ENCODE data around the gene TTC4. TPM values are rescaled to one million over a fixed set of nuclear protein-coding genes. Genes with fewer than 3 reads are reported as not detected.
"Not testable (repeated sequence)": the region's sequence is repeated elsewhere in the genome, so short reads cannot be mapped to it uniquely, and the experiment has no call there.

Gene TTC4
- total RNA-seq, 1 donor from 2014 or later = 23.9 TPM

- intact Hi-C loops (cut with micrococcal nuclease) = no loop called here
These were observed 29.6 kb downstream of the TTC4 start for GRCh38 chr1:54745274-54745673.

DNA sequence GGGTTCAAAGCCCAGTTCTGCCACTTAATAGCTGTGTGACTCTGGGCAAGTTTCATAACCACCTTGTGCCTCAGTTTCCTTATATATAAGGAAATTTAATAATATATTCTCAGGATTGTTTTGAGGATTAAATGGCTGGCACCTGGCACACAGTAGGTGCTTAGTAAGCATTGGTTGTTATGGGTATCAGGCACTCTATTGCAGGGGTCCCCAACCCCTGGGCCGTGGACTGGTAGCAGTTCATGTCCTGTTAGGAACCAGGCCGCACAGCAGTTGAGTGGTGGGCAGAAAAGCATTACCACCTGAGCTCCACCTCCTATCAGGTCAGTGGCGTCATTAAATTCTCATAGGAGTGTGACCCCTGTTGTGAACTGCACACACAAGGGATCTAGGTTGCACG is 30.2 kb downstream of the TTC4 start:
- intact Hi-C loops (cut with micrococcal nuclease) = no loop called here

DNA sequence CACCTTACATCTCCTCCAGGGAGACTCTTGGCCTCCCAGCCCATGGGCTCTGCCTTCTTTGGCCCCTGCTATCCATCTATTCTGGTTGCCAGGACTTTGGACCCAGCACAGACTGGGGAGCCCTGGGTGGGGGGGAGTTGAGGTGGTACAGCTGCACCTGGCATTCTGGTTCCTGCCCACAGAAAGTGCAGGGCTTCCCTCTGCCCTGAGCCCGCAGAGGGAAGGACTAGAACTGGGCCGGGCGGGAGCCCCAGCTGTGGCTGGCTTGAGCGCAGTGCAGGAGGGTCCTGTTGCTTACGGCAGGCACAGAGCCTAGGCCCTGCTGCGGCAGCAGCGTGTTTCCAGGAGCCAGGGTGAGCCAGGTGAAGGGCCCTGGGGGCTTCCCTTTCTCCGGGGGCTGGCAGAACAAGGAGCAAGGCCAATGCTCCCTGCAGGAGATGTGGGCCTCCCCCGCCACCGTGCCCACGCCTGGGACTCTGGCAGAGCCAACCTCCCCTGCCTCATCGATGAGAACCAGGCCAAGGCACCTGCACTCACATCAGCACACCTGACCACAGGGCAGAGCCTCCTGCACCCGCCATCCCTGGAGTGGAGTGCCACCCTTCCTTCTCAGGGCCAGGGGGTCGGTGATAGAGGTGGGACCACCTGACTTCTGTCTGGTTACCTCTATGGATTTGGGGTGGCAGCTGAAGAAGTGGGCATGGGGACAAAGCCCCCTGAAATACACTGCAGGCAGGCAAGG is 32.6 kb downstream of the TTC4 start:
- intact Hi-C loops (cut with micrococcal nuclease) = no loop called here

GRCh38 chr1:54750596-54750995 is 34.9 kb downstream of the TTC4 start:
- intact Hi-C loops (cut with micrococcal nuclease) = no loop called here

DNA sequence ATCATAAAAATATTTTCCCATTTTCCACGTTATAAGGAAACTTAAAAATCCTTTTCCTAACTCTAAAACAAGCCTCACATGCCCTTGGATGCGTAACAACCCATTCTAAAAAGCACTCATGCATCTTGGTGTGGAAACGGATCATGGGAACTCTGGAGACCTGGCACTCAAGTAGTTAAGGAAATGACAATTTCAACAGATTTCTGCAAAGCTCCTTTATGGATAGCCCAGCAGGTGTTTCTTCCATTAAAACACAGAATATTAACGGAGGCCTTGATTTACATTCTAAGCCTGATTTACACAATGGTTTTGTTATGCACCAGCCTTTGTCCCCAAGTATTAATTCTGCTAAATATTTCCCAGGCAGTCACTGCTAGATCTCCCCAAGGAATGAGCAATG is 35.8 kb downstream of the TTC4 start:
- intact Hi-C loops (cut with micrococcal nuclease) = no loop called here

- intact Hi-C loops (cut with micrococcal nuclease) = no loop called here
These were observed 38.4 kb downstream of the TTC4 start for GRCh38 chr1:54754045-54754444.

GRCh38 chr1:54754486-54755285 is 39.0 kb downstream of the TTC4 start:
- intact Hi-C loops (cut with micrococcal nuclease) = no loop called here

DNA sequence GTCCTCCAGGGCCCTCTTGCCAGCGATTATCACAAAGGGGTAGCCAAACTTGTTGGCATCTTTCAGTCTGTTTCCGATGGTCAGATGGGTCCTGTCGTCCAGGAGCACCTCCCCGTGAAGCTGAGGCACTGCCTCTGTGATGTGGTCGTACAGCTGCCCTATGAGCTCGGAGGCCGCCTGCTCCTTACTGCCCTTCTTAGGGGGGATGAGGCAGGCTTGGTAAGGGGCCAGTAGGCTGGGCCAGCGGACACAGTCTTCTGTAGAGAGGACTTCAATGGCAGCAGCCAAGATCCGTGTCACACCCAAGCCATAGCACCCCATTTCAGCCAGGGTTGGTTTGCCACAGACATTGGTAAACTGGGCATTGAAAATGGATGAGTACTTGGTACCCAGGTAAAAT is 42.2 kb downstream of the TTC4 start:
- intact Hi-C loops (cut with micrococcal nuclease) = no loop called here

DNA sequence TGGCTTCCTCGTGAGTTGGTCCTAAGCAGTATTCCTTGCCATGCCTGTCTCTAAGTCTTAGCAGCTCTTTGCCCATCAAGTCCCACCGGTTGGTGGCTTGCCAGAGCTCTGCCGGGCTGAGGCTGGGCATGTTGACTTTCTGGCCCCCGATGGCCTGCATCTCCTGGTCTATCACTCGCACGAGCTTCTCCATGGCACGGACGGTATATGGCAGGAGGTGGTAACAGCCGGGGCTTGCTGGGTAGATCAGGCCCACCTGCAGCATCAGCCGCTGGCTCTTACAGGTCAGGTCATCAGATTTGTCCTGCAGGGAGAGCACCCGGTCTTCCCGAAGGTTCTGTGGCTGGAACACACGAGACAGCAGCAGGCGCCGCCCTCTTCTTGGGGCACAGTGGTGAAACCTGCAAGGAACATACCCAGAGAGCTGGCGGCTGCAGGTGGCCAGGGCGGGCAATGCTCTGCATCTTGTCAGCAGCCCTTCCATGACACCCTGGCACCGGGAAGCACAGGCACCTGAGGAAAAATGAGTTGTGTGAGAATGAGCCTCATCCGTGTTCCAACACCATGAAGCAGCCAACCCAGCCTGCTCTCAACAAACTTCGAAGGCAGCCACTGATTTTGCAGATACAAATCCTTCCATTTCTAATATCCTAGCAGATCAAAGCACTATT is 43.2 kb downstream of the TTC4 start:
- intact Hi-C loops (cut with micrococcal nuclease) = no loop called here

- intact Hi-C loops (cut with micrococcal nuclease) = loop anchor here (1.0 to 10.0 kb wide), 8 partner anchors 38 to 1439 kb away; partner anchors contain the start of genes CYB5RL, IFT25, LRP8 and LRRC42
These were observed 48.1 kb downstream of the TTC4 start for GRCh38 chr1:54763816-54764132.

DNA sequence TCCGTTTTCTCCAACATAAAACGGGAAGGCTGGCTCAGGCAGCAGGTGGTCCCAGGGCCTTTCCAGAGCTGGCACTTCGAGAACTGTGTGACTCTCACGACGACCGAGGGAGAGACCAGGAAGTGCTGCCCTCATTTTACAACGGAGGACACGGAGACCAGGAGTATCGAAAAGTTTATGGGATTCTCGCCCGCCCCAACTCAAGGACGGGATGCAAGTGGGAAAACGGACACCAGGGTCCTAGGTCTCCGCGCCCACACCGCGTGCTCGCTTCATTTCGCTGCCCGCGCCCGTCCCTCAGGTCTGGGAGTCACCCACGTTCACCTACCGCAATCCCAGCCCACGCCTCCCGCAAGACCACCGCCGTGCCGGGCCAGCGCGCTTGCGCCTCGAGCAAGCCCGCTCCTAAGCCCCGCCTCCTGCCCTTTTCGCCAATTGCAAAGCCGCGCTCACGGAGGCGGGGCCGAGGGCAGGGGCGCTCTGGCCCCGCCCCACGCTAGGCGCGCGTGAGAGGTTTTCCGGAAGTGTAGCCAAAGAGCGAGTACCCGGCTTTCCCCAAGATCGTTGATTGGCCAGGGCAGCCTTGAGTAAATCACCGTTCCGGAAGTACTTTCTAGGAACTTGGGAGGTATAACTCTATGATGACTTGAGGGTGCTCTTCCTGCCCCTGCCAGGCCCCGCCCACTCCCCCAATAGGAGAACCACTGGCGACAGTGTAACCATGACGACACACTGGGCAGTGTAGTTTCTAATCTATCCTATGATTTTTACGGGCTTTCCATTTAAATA is 48.7 kb downstream of the TTC4 start, which contains the start of gene PARS2:
Gene PARS2 (minus strand): TSS at position 391 of the 789 bp plus-strand sequence. CDS start 5,362 bp downstream, outside the sequence.
- intact Hi-C loops (cut with micrococcal nuclease) = loop anchor here (1.0 to 10.0 kb wide), 8 partner anchors 37 to 1440 kb away; partner anchors contain the start of genes CYB5RL, IFT25, LRP8 and LRRC42

DNA sequence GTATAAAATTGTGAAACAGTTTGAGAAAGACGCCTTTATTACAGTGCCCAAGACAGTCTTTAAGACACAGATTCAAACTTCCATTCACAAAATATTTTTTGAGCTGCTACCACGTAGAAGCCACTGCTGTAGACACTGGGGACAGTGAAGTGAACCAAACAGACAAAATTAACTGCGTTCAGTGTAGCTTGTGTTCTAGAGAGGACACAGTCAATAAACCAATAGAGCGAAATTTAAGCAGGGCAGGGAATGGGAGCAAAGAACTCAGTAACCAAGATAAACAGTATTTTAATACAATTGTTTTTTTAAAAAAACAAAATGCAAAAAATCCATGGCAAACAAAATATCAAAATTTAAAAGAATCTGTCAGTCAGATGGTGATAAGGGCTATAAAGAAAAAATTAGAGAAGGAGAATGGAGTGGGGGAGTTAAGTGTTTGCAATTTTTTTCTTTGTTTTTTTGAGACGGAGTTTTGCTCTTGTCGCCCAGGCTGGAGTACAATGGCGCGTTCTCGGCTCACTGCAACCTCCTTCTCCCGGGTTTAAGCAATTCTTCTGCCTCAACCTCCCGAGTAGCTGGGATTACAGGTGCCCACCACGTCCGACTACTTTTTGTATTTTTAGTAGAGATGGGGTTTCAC is 49.4 kb downstream of the TTC4 start:
- intact Hi-C loops (cut with micrococcal nuclease) = loop anchor here (1.0 to 10.0 kb wide), 8 partner anchors 36 to 1440 kb away; partner anchors contain the start of genes CYB5RL, IFT25, LRP8 and LRRC42

GRCh38 chr1:54766726-54767125 is 51.1 kb downstream of the TTC4 start:
- intact Hi-C loops (cut with micrococcal nuclease) = loop anchor here (10.0 kb wide), 1 partner anchor 1442 kb away; the partner anchor contains the start of gene LRP8

- intact Hi-C loops (cut with micrococcal nuclease) = loop anchor here (10.0 kb wide), 1 partner anchor 1443 kb away; the partner anchor contains the start of gene LRP8
These were observed 51.9 kb downstream of the TTC4 start for GRCh38 chr1:54767526-54767925.

DNA sequence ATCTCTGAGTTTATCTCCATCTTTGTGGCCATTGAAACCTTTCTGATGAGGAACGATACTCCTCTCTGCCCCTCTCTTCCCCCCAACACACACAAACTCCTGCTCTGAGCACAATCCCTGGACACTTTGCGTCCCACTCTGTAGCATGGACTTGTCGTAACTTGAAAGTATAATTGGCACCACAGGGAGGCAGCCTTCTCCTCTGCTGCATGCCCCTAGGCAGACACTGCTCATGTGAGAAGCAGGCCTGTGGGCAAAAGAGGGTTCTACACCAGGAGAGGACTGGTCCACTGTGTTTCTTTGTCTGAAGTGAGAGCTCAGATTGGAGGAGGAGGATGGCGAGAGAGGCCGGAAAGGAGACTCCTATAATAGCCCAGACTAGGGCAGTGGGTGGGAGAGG is 52.4 kb downstream of the TTC4 start:
- intact Hi-C loops (cut with micrococcal nuclease) = loop anchor here (10.0 kb wide), 1 partner anchor 1443 kb away; the partner anchor contains the start of gene LRP8

GRCh38 chr1:54772951-54773350 is 57.3 kb downstream of the TTC4 start:
- intact Hi-C loops (cut with micrococcal nuclease) = no loop called here

- intact Hi-C loops (cut with micrococcal nuclease) = no loop called here
These were observed 59.3 kb downstream of the TTC4 start for GRCh38 chr1:54774820-54775498.

DNA sequence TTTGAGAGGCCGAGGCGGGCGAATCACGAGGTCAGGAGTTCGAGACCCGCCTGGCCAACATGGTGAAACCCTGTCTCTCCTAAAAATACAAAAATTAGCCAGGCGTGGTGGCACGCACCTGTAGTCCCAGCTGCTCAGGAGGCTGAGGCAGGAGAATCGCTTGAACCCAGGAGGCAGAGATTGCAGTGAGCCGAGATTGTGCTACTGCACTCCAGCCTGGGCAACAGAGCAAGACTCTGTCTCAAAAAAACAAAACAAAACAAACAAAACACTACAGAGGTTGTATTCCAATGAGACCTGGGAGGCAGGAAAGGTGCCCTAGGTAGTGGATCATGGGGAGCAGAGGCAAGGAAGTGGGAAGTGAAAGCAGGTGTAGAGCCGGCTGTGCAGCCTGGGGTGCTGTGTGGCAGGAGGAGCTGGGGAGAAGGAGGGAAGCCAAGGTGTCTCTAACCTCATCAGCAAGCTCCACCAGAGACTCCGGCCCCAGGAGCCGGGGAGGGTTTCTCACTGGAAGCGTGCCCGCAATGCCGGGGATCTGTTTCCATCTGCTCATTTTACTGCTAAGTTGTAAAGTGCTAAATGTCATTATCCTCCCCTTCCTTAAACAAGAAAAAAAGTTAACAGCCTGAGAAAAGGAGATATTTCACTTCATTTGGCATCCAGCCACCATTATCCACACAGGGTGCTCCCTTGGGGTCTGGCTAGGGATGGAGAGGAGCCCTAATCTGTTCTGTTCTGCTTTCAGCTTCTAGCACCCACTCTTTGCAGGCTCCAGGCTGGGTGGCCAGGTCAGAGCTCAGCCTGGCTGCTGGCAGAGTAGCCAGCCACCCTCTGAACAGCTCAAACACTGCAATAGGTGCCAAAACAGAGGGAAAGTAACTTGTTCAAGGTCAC is 60.4 kb downstream of the TTC4 start:
- intact Hi-C loops (cut with micrococcal nuclease) = not testable (repeated sequence)

GRCh38 chr1:54777011-54777410 is 61.4 kb downstream of the TTC4 start:
- intact Hi-C loops (cut with micrococcal nuclease) = no loop called here

Measured in T-helper 2 cell treated with Interferon-gamma antibody and Interleukin-4, amounts not matched to agents 100 ng/mL and 5 ng/mL, for 36 hours (primary cell).